BLaER1 treated with 17β-estradiol and CSF1 and Interleukin-3, amounts not matched to agents 10 nM and 100 nM (cell line): ENCODE results near the gene SHISA9.

Experiments used
- H3K27ac ChIP-seq, 11 experiments: shearing (Covaris generic); formaldehyde crosslinking; 2 replicates each; pipeline ENCODE4 v1.8.1; 2022
- H3K27me3 ChIP-seq, 11 experiments: shearing (Covaris generic); formaldehyde crosslinking; 2 replicates each; pipeline ENCODE4 v1.8.1; 2022
- H3K36me3 ChIP-seq, 11 experiments: shearing (Covaris generic); formaldehyde crosslinking; 2 replicates each; pipeline ENCODE4 v1.8.1; 2022
- H3K4me1 ChIP-seq, 10 experiments: shearing (Covaris generic); formaldehyde crosslinking; 2 replicates each; pipeline ENCODE4 v1.8.1; 2022
- H3K4me2 ChIP-seq, 11 experiments: shearing (Covaris generic); formaldehyde crosslinking; 2 replicates each; pipeline ENCODE4 v1.8.1; 2022
- H3K4me3 ChIP-seq, 10 experiments: shearing (Covaris generic); formaldehyde crosslinking; 2 replicates each; pipeline ENCODE4 v1.8.1; 2022
- H3K9ac ChIP-seq, 11 experiments: shearing (Covaris generic); formaldehyde crosslinking; 2 replicates each; pipeline ENCODE4 v1.8.1; 2022
- H3K9me3 ChIP-seq, 11 experiments: shearing (Covaris generic); formaldehyde crosslinking; replicated peaks in 1 of 11; 2 replicates each; pipeline ENCODE4 v1.8.1; 2022
- H4K20me1 ChIP-seq, 11 experiments: shearing (Covaris generic); formaldehyde crosslinking; 2 replicates each; pipeline ENCODE4 v1.8.1; 2022
- Cebpa-rat ChIP-seq, 11 experiments: shearing (Covaris generic); IDR thresholded peaks; 2 replicates each; pipeline ENCODE4 v1.8.1; 2022

The SHISA9 gene

DNA sequence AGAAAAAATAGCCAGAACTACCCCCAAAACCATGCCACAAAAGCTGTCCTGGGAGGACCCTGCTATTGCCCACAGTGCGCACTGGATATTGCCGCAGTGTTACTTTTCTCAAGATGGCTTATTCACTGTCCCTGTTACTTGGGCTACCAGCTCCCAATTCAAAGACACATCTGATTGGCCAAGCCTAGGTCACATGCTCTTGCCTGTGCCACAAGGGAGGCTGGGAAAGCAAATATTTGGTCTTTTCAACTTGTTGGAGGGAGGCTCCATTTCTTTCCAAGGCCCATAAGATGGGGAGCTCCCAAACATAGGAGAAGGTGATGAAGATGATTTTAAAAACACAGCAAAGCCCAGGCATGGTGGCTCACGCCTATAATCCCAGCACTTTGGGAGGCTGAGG, 257.0 kb downstream of the SHISA9 start:
- no peak overlapping the region for H3K9ac ChIP-seq
- no peak overlapping the region for H3K4me2 ChIP-seq
- no peaks in the 10 kb centered on the region for H4K20me1 ChIP-seq
- no peaks in the 10 kb centered on the region for H3K36me3 ChIP-seq
- no peaks in the 10 kb centered on the region for H3K9me3 ChIP-seq
- no peaks in the 10 kb centered on the region for H3K27me3 ChIP-seq
- H3K4me1 ChIP-seq, result no peaks in the 10 kb centered on the region
- no peak for TF ChIP-seq Cebpa-rat (IDR thresholded peaks at IDR 0.05)
- H3K27ac ChIP-seq, result no peak overlapping the region
- H3K4me3 ChIP-seq, result no peak overlapping the region

DNA sequence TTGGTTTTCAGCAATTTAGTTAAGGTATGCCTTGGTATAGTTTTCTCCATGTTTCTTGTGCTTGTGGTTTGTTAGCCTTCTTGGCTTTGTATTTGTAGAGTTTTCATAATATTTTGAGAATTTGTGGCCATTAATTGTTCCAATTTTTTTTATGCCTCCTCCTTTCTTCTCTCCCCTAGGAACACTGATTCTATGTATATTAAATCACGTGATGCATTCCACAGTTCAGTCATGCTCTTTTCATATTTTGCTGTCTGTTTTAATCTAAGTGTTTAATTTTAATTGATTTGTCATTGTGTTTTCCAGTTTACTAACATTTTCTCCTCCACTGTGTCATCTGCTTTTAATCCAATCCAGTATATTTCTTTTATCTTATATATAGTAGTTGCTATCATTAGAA, 263.6 kb downstream of the SHISA9 start:
- no peaks in the 10 kb centered on the region for H4K20me1 ChIP-seq
- no peak overlapping the region for H3K9ac ChIP-seq
- H3K4me1 ChIP-seq, result no peaks in the 10 kb centered on the region
- H3K9me3 ChIP-seq, result peaks cover 0 to 18% (median 7%) of the 10 kb centered on the region in 11 experiments; a peak in 8 of 22 replicates
- no peak overlapping the region for H3K27ac ChIP-seq
- H3K27me3 ChIP-seq, result no peaks in the 10 kb centered on the region
- H3K4me3 ChIP-seq, result no peak overlapping the region
- no peak for TF ChIP-seq Cebpa-rat (IDR thresholded peaks at IDR 0.05)
- no peak overlapping the region for H3K4me2 ChIP-seq
- H3K36me3 ChIP-seq, result no peaks in the 10 kb centered on the region

DNA sequence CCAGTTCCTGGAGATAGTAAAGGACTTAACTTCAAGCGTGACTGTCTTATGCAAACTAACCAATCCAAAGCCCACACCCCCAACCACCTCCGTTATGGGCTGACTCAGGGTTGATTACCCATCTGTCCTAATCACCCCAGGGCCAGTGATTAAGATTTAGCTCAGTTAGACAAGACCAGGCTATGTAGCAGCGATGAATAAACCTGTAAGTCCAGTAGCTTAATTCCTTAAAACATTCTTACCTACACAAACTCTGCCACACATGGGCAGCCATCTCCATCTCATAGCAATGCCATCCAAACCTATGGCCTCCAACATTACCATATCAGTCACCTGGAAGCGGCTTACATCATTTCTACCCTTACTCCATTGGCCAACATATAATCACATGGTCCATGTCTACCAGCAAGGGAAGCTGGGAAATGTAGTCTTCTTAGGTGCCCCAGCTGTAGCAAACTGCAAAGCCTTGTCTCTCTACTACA, 266.7 kb downstream of the SHISA9 start:
- H3K27ac ChIP-seq, result no peak overlapping the region
- H3K4me2 ChIP-seq, result no peak overlapping the region
- peaks cover 0 to 18% (median 7%) of the 10 kb centered on the region in 11 experiments; a peak in 8 of 22 replicates for H3K9me3 ChIP-seq
- no peaks in the 10 kb centered on the region for H4K20me1 ChIP-seq
- no peak for TF ChIP-seq Cebpa-rat (IDR thresholded peaks at IDR 0.05)
- no peak overlapping the region for H3K4me3 ChIP-seq
- H3K36me3 ChIP-seq, result no peaks in the 10 kb centered on the region
- no peaks in the 10 kb centered on the region for H3K4me1 ChIP-seq
- no peaks in the 10 kb centered on the region for H3K27me3 ChIP-seq
- no peak overlapping the region for H3K9ac ChIP-seq

DNA sequence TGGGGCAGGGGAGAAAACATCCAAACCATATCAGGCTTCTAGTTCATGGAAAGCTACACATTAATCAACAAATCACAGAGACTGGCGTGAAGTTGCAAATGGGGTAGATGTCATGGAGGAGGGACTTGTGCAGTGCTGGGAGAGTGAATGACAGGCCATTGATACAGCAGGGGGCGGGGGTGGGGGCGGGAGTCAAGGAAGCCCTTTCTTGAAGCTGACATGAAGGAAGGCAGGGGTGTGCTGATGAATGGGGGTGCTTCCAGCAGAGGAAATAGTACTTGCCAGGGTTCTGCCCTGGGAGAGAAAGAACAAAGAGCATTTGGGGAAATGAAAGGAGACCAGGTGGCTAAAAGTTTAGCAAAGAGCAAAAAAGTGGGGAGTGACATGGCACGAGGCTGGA, 269.9 kb downstream of the SHISA9 start:
- H4K20me1 ChIP-seq, result no peaks in the 10 kb centered on the region
- no peak overlapping the region for H3K4me3 ChIP-seq
- no peaks in the 10 kb centered on the region for H3K27me3 ChIP-seq
- H3K4me1 ChIP-seq, result no peaks in the 10 kb centered on the region
- H3K36me3 ChIP-seq, result no peaks in the 10 kb centered on the region
- H3K9ac ChIP-seq, result no peak overlapping the region
- peaks cover 0 to 9% (median 0%) of the 10 kb centered on the region in 11 experiments; a peak in 1 of 22 replicates for H3K9me3 ChIP-seq
- H3K27ac ChIP-seq, result no peak overlapping the region
- H3K4me2 ChIP-seq, result no peak overlapping the region
- TF ChIP-seq Cebpa-rat (IDR thresholded peaks at IDR 0.05), result no peak

DNA sequence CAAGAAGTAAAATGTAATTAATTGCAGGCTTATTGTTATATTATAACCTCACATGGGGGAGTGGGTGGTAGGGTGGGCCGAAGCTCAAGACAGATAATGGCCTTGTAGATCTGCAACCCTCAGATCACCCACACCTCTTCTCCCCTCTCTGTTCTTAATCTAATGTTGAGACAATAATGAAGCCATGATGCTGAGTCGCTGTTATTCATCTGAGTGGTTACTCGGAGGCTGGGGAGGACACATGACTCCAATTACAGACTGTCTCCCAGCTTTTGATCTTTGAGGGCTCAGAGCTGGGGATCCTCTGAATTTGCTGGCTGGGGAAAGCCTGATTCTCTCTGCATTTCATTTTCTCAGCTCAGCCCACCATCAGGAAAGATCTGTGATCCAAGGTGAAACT, 275.3 kb downstream of the SHISA9 start:
- H4K20me1 ChIP-seq, result no peaks in the 10 kb centered on the region
- H3K9me3 ChIP-seq, result no peaks in the 10 kb centered on the region
- H3K4me1 ChIP-seq, result no peaks in the 10 kb centered on the region
- H3K4me3 ChIP-seq, result no peak overlapping the region
- no peak for TF ChIP-seq Cebpa-rat (IDR thresholded peaks at IDR 0.05)
- H3K36me3 ChIP-seq, result no peaks in the 10 kb centered on the region
- H3K9ac ChIP-seq, result no peak overlapping the region
- no peak overlapping the region for H3K4me2 ChIP-seq
- no peak overlapping the region for H3K27ac ChIP-seq
- H3K27me3 ChIP-seq, result no peaks in the 10 kb centered on the region

DNA sequence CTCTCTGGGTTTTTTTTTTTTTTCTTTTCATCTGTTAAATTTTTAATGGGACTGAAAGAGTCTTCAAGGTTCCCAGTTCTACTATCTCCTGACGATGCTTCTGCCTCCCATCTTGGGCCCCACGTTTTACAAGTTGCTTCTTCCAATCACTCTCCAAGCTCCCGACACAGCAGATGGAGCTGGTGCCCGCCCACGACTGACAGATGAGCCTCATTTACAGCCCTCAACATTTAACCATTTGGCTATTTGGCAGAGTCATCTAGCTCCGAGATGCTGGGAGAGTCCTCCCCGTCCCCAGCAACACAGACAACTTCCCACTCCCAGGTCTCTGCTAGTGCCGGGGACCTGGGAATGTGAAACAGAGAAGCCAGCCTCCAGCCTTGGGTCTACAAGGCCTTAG, 276.9 kb downstream of the SHISA9 start:
- Histone ChIP-seq H3K36me3 (no peaks in the 10 kb centered on the region), H3K4me1 (no peaks in the 10 kb centered on the region), H3K4me2 (no peak overlapping the region), H3K4me3 (no peak overlapping the region), H3K27me3 (no peaks in the 10 kb centered on the region), H4K20me1 (no peaks in the 10 kb centered on the region), H3K9ac (no peak overlapping the region), H3K9me3 (no peaks in the 10 kb centered on the region), H3K27ac (no peak overlapping the region)
- TF ChIP-seq Cebpa-rat (IDR thresholded peaks at IDR 0.05), result no peak

DNA sequence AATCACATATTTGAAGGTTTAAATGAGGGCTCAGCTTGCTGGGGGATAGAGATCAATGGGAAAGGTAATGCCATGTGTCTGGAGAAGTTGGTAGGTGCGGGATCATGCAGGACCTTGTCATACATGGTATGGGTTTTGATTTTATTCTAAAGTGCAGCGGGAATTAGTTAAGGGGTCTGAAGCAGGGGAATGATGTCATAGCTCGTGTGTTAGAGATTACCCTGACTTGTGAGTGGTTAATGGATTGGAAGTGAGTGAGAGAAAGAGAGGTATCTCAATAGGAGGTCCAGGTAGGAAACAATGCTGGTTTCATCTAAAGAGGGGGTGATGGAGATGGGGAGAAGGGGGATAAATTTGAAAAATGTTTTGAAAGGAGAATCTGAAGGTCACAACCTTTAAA, 280.0 kb downstream of the SHISA9 start:
- no peak overlapping the region for H3K9ac ChIP-seq
- TF ChIP-seq Cebpa-rat (IDR thresholded peaks at IDR 0.05), result no peak
- H3K27ac ChIP-seq, result no peak overlapping the region
- no peak overlapping the region for H3K4me3 ChIP-seq
- H3K36me3 ChIP-seq, result no peaks in the 10 kb centered on the region
- H3K27me3 ChIP-seq, result no peaks in the 10 kb centered on the region
- no peak overlapping the region for H3K4me2 ChIP-seq
- no peaks in the 10 kb centered on the region for H3K9me3 ChIP-seq
- H3K4me1 ChIP-seq, result no peaks in the 10 kb centered on the region
- no peaks in the 10 kb centered on the region for H4K20me1 ChIP-seq

DNA sequence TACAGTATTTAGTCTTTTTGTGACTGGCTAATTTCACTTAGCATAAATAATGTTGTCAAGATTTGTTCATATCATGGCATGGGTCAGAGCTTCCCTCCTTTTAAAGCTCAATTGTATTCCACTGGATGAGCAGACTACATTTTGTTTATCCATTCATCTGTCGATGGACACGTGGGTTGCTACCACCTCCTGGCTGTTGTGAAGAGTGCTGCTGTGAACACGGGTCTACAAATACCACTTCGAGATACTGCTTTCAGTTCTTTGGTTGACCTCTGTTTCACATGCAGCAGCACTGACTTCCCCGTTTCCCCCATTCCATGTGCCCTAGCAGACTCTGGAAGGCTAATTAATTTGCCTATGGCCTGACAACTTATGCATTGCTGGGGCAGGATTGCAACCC, 285.4 kb downstream of the SHISA9 start:
- H3K27ac ChIP-seq, result no peak overlapping the region
- no peaks in the 10 kb centered on the region for H3K36me3 ChIP-seq
- no peaks in the 10 kb centered on the region for H4K20me1 ChIP-seq
- no peak overlapping the region for H3K9ac ChIP-seq
- no peak overlapping the region for H3K4me2 ChIP-seq
- no peak for TF ChIP-seq Cebpa-rat (IDR thresholded peaks at IDR 0.05)
- no peaks in the 10 kb centered on the region for H3K27me3 ChIP-seq
- no peaks in the 10 kb centered on the region for H3K4me1 ChIP-seq
- H3K9me3 ChIP-seq, result no peaks in the 10 kb centered on the region
- no peak overlapping the region for H3K4me3 ChIP-seq

DNA sequence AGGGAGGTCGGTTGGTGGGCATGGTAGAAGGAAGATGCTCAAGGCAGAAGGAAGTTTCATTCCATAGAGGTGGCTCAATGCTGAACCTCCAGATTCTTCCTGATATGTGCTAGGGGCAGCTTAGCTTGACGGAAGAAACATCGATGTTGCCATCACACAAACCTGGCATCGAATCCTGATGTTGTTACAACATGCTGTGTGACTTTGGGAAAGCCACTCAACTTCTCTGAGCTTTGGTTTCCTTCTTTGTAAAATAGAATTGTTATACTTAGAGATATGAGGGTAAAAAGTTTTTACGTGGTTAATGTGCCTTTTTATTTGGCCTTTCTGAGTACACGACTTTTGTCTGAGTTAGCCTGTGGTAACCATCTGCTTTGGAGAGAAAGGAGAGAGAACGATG, 287.9 kb downstream of the SHISA9 start:
- H3K9me3 ChIP-seq, result no peaks in the 10 kb centered on the region

DNA sequence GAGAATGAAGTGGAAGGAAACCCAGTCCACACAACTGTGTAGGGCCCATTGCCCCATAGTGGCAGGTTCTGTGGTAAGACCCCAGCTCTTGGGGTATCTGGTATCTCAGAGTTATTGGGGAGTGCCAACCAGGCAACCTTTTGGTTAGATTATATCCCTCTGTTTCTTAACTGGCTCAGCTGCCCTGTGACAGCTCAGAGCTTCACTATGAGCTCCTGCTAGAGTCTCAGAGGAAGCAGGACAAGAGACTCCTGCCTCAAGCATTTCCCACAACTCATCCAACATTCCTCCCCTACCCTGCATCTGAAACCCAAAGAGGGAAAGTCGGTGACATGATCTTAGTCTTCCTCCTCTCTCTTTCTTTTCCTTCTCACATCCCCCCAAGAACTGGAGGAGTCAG, 292.3 kb downstream of the SHISA9 start:
- Histone ChIP-seq H3K9ac (no peak overlapping the region), H3K4me2 (no peak overlapping the region), H3K9me3 (no peaks in the 10 kb centered on the region), H4K20me1 (no peaks in the 10 kb centered on the region), H3K4me1 (no peaks in the 10 kb centered on the region), H3K36me3 (no peaks in the 10 kb centered on the region), H3K4me3 (no peak overlapping the region), H3K27ac (no peak overlapping the region), H3K27me3 (no peaks in the 10 kb centered on the region)
- no peak for TF ChIP-seq Cebpa-rat (IDR thresholded peaks at IDR 0.05)

More for the DNA sequence above, 287.9 kb downstream of the SHISA9 start:
- TF ChIP-seq Cebpa-rat (IDR thresholded peaks at IDR 0.05), result no peak
- H4K20me1 ChIP-seq, result no peaks in the 10 kb centered on the region
- no peak overlapping the region for H3K4me3 ChIP-seq
- H3K27ac ChIP-seq, result no peak overlapping the region
- no peaks in the 10 kb centered on the region for H3K27me3 ChIP-seq
- no peaks in the 10 kb centered on the region for H3K4me1 ChIP-seq
- no peak overlapping the region for H3K9ac ChIP-seq
- H3K4me2 ChIP-seq, result no peak overlapping the region
- no peaks in the 10 kb centered on the region for H3K36me3 ChIP-seq
